OCI-LY7 (cell line): ENCODE data around the gene MYLIP.

Experiments
- CTCF ChIP-seq: fragments of 200-600 bp; sonication (generic); conservative IDR thresholded peaks from 2 replicates; pipeline ENCODE4 v1.5.1; 2014; ENCODE audit warnings: mild to moderate bottlenecking, antibody characterized with exemption, low read length, moderate library complexity, mixed read lengths
- EZH2phosphoT487 ChIP-seq: fragments of 200-600 bp; sonication (generic); IDR thresholded peaks from 2 replicates; pipeline ENCODE4 v1.6.1; 2018; ENCODE audit warnings: low read depth, borderline replicate concordance, mild to moderate bottlenecking, mixed run types, antibody characterized with exemption, low read length, moderate library complexity, mixed read lengths

GRCh38 chr6:16105854-16106253 lies 23.0 kb upstream of the MYLIP start:
- TF ChIP-seq CTCF (no peak), EZH2phosphoT487 (no peak)
